Measurements from ENCODE around the gene TWIST2.

TWIST2 gene

GRCh38 chr2:238872628-238873380 lies 24.9 kb downstream of the TWIST2 start:
- no peak for DNase-seq (ENCODE audit: low read depth)

GRCh38 chr2:238873381-238873801 lies 25.5 kb downstream of the TWIST2 start:
- no peak for DNase-seq (ENCODE audit: low read depth)

- no peak for DNase-seq (ENCODE audit: low read depth)
Measured at GRCh38 chr2:238873841-238874240, 26.0 kb downstream of the TWIST2 start.

- no peak for DNase-seq (ENCODE audit: low read depth)
Measured at GRCh38 chr2:238874330-238875050, 26.6 kb downstream of the TWIST2 start.

GRCh38 chr2:238875101-238875470 lies 27.2 kb downstream of the TWIST2 start:
- no peak for DNase-seq (ENCODE audit: low read depth)

- no peak for DNase-seq (ENCODE audit: low read depth)
Measured at GRCh38 chr2:238875471-238876231, 27.8 kb downstream of the TWIST2 start.

GRCh38 chr2:238876232-238876630 lies 28.3 kb downstream of the TWIST2 start:
- DNase-seq (ENCODE audit: low read depth), result no peak

GRCh38 chr2:238878051-238878735 lies 30.3 kb downstream of the TWIST2 start:
- DNase-seq (ENCODE audit: low read depth), result no peak

- DNase-seq (ENCODE audit: low read depth), result no peak
Measured at GRCh38 chr2:238879043-238879442, 31.2 kb downstream of the TWIST2 start.

GRCh38 chr2:238879621-238880377 lies 31.9 kb downstream of the TWIST2 start:
- no peak for DNase-seq (ENCODE audit: low read depth)

- no peak for DNase-seq (ENCODE audit: low read depth)
Measured at GRCh38 chr2:238881353-238882081, 33.6 kb downstream of the TWIST2 start.

GRCh38 chr2:238882082-238882755 lies 34.3 kb downstream of the TWIST2 start:
- no peak for DNase-seq (ENCODE audit: low read depth)

GRCh38 chr2:238883421-238883901 lies 35.6 kb downstream of the TWIST2 start:
- DNase-seq (ENCODE audit: low read depth), result no peak

GRCh38 chr2:238884122-238884811 lies 36.4 kb downstream of the TWIST2 start:
- no peak for DNase-seq (ENCODE audit: low read depth)

GRCh38 chr2:238884812-238885408 lies 37.0 kb downstream of the TWIST2 start:
- no peak for DNase-seq (ENCODE audit: low read depth)

- no peak for DNase-seq (ENCODE audit: low read depth)
Measured at GRCh38 chr2:238886453-238887094, 38.7 kb downstream of the TWIST2 start.

GRCh38 chr2:238887616-238888015 lies 39.7 kb downstream of the TWIST2 start:
- no peak for DNase-seq (ENCODE audit: low read depth)

- no peak for DNase-seq (ENCODE audit: low read depth)
Measured at GRCh38 chr2:238888781-238889180, 40.9 kb downstream of the TWIST2 start.

Data from stimulated activated CD8-positive, alpha-beta memory T cell treated with anti-CD3 and anti-CD28 coated beads, Interleukin-12 subunit alpha, Interleukin-12 subunit beta, amount 100 ng/mL, for 1 hour (primary cell).